HepG2 (cell line): ENCODE data around the gene TBXAS1. TPM values are rescaled to one million over a fixed set of nuclear protein-coding genes. Genes with fewer than 3 reads are reported as not detected.

Source experiments
- ATAC-seq: fragments of 200-7000 bp; cut with Tn5 transposase; 3 replicates; pipeline ENCODE4 v1.9.1; 2020; ENCODE audit warnings: mild to moderate bottlenecking, moderate library complexity
- BruUV-seq: library from RNA; stranded (reverse); fragments of 400-500 nt; replicated peaks from 2 replicates; lab custom pipeline; 2021; lab: Mats Ljungman, UMichigan
- CTCF ChIA-PET: fragments of 300-600 bp; formaldehyde crosslinking; extraction: SDS; loops from one replicate; lab custom pipeline; 2021; ENCODE audit warnings: low total read pairs, inconsistent platforms, low intra/inter-chr PET ratio; lab: Yijun Ruan, JAX
- POLR2A ChIA-PET: fragments of 350-600 bp; sonication (Branson Sonifier 250); formaldehyde crosslinking; loops from one replicate; lab custom pipeline; 2020; ENCODE audit warnings: antibody characterized with exemption, inconsistent platforms; lab: Yijun Ruan, JAX
- DNase-seq: peaks from one replicate; pipeline ENCODE4 v3.0.0-alpha.2; 2015; ENCODE audit warnings: low spot score
- FAIRE-seq: peaks from 3 replicates; lab custom pipeline; 2011; peaks lifted over from hg19 to GRCh38; lab: Jason Lieb, UNC
- H2AFZ ChIP-seq: one replicate; pipeline ENCODE4 v1.6.1; 2011; ENCODE audit warnings: low read length, inconsistent platforms
- H3K27ac ChIP-seq: fragments of 300-600 bp; 3 replicates; pipeline ENCODE4 v1.8.0; 2011; ENCODE audit warnings: mixed run types, mild to moderate bottlenecking, mixed read lengths, low read length, inconsistent platforms; ENCODE audit not compliant: insufficient read depth; ENCODE audit errors: extremely low read length
- H3K27me3 ChIP-seq, 2 experiments: fragments of 200-600 bp in 1 of 2; 2 replicates in 1 of 2; 3 replicates in 1 of 2; pipeline versions ENCODE4 v1.6.0 to v1.8.0; 2011; ENCODE audit warnings: low read length in 2 of 2, mild to moderate bottlenecking in 2 of 2, moderate library complexity in 2 of 2, inconsistent platforms in 1 of 2; ENCODE audit not compliant: insufficient read depth in 2 of 2, control insufficient read depth in 1 of 2
- H3K36me3 ChIP-seq, 2 experiments: fragments of 200-600 bp in 1 of 2; replicated peaks in 1 of 2; 2 replicates in 1 of 2; 3 replicates in 1 of 2; pipeline versions ENCODE4 v1.5.1 to v1.8.0; 2011; ENCODE audit warnings: low read length in 2 of 2, inconsistent platforms in 1 of 2; ENCODE audit not compliant: insufficient read depth in 2 of 2, control insufficient read depth in 1 of 2
- H3K4me1 ChIP-seq: 2 replicates; pipeline ENCODE4 v1.5.1; 2012; ENCODE audit warnings: low read length, inconsistent platforms; ENCODE audit not compliant: insufficient read depth
- H3K4me2 ChIP-seq: 2 replicates; pipeline ENCODE4 v1.6.0; 2011; ENCODE audit warnings: low read depth, low read length, inconsistent platforms
- H3K4me3 ChIP-seq, 3 experiments: fragments of 200-600 bp in 1 of 3; sonication (generic), shearing (Covaris generic) in 1 of 3; replicated peaks in 1 of 3; 2 replicates each; pipeline ENCODE4 v1.5.1; 2011 to 2016; ENCODE audit warnings: low read length in 3 of 3, inconsistent platforms in 2 of 3, low read depth in 2 of 3, mild to moderate bottlenecking in 2 of 3, control low read depth in 1 of 3, mixed read lengths in 1 of 3; ENCODE audit not compliant: insufficient read depth in 1 of 3
- H3K79me2 ChIP-seq: one replicate; pipeline ENCODE4 v1.6.1; 2011; ENCODE audit warnings: low read length, inconsistent platforms; ENCODE audit not compliant: insufficient read depth
- H3K9ac ChIP-seq: 2 replicates; pipeline ENCODE4 v1.6.0; 2011; ENCODE audit warnings: mild to moderate bottlenecking, low read depth, low read length, inconsistent platforms; ENCODE audit not compliant: insufficient read depth
- H3K9me3 ChIP-seq: 2 replicates; pipeline ENCODE4 v1.5.1; 2012; ENCODE audit warnings: mild to moderate bottlenecking, low read length
- H4K20me1 ChIP-seq: 2 replicates; pipeline ENCODE4 v1.6.0; 2011; ENCODE audit warnings: inconsistent platforms, mild to moderate bottlenecking, low read length, moderate library complexity; ENCODE audit not compliant: insufficient read depth
- BRCA1 ChIP-seq: sonication (generic); formaldehyde crosslinking; IDR thresholded peaks from 2 replicates; pipeline ENCODE4 v1.4.0; 2020; ENCODE audit warnings: missing genetic modification reagents
- HOMEZ ChIP-seq: IDR thresholded peaks from 2 replicates; pipeline ENCODE4 v1.6.1; 2016; ENCODE audit warnings: low read depth
- KAT2B ChIP-seq: fragments of 150-350 bp; IDR thresholded peaks from 2 replicates; pipeline ENCODE4 v1.6.1; 2014; ENCODE audit warnings: low read depth, low read length, borderline replicate concordance
- MAFK ChIP-seq, 2 experiments: IDR thresholded peaks in 1 of 2; conservative IDR thresholded peaks in 1 of 2; 2 replicates each; pipeline ENCODE4 v1.6.1; 2011; ENCODE audit warnings: improper control_type of control experiment in 2 of 2, low read length in 2 of 2
- MBD4 ChIP-seq: IDR thresholded peaks from 2 replicates; pipeline ENCODE4 v1.6.1; 2012; ENCODE audit warnings: low read length, inconsistent platforms, borderline replicate concordance
- NFYB ChIP-seq: sonication (generic); formaldehyde crosslinking; IDR thresholded peaks from 2 replicates; pipeline ENCODE4 v1.4.0; 2020; ENCODE audit warnings: missing genetic modification reagents
- RNF2 ChIP-seq: fragments of 450-650 bp; conservative IDR thresholded peaks from 2 replicates; pipeline ENCODE4 v1.6.1; 2016; ENCODE audit warnings: low read depth
- SP140L ChIP-seq: sonication (generic); formaldehyde crosslinking; IDR thresholded peaks from 2 replicates; pipeline ENCODE4 v1.4.0; 2020; ENCODE audit warnings: missing genetic modification reagents, borderline replicate concordance
- STAG1 ChIP-seq: sonication (generic); formaldehyde crosslinking; IDR thresholded peaks from 2 replicates; pipeline ENCODE4 v1.4.0; 2020; ENCODE audit warnings: missing genetic modification reagents
- ZNF282 ChIP-seq: fragments of 450-650 bp; IDR thresholded peaks from 2 replicates; pipeline ENCODE4 v1.6.1; 2018; ENCODE audit not compliant: partially characterized antibody
- ZNF296 ChIP-seq: sonication (generic); formaldehyde crosslinking; conservative IDR thresholded peaks from 2 replicates; pipeline ENCODE4 v1.5.0; 2020; ENCODE audit warnings: mild to moderate bottlenecking, missing genetic modification reagents
- ZNF354B ChIP-seq: sonication (generic); formaldehyde crosslinking; IDR thresholded peaks from 2 replicates; pipeline ENCODE4 v1.8.0; 2022; ENCODE audit warnings: mild to moderate bottlenecking, missing genetic modification reagents
- ZNF407 ChIP-seq: sonication (generic); formaldehyde crosslinking; IDR thresholded peaks from one replicate; pipeline ENCODE4 v1.5.1; 2020; ENCODE audit warnings: mild to moderate bottlenecking, missing genetic modification reagents; ENCODE audit errors: not compliant biosample characterization
- ZNF589 ChIP-seq: sonication (generic); formaldehyde crosslinking; conservative IDR thresholded peaks from 2 replicates; pipeline ENCODE4 v1.8.0; 2022; ENCODE audit warnings: mild to moderate bottlenecking, moderate library complexity, missing genetic modification reagents
- ZNF652 ChIP-seq: IDR thresholded peaks from 2 replicates; pipeline ENCODE4 v1.6.1; 2016; ENCODE audit warnings: low read depth, borderline replicate concordance
- ZNF672 ChIP-seq: sonication (generic); formaldehyde crosslinking; IDR thresholded peaks from 2 replicates; pipeline ENCODE4 v1.8.1; 2022; ENCODE audit warnings: missing genetic modification reagents
- WGBS: methylation state at CpG from one replicate; pipeline ENCODE4 v1.1.6; 2017; ENCODE audit warnings: low lambda C conversion rate; 5-methylcytosine and 5-hydroxymethylcytosine counted together
- in situ Hi-C: cut with HindIII; loops from 2 replicates; pipeline ENCODE4 v1.10.0; 2017; ENCODE audit warnings: low pct_unique_long_range_greater_than_20kb; ENCODE audit not compliant: extremely low pct_ligation_motif_present
- intact Hi-C: fragments of 100-400 bp; cut with micrococcal nuclease; formaldehyde crosslinking; loops from one replicate; pipeline ENCODE4 v1.10.0; 2022; ENCODE audit not compliant: unreplicated experiment
- polyA plus RNA-seq, 8 experiments: library from polyadenylated mRNA; depleted of rRNA in 3 of 8; stranded (reverse) in 7 of 8; unstranded in 1 of 8; fragments of >200 nt; fragmentation: Illumina TruSeq in 4 of 8; extraction: Trizol in 4 of 8; gene quantifications; 2 replicates each; pipeline versions ENCODE4 v1.2.1 to v1.2.3, GENCODE V29; 2011 to 2016; ENCODE audit warnings: low read depth in 4 of 8, missing spikeins in 1 of 8, mixed read lengths in 1 of 8; ENCODE audit not compliant: insufficient read depth in 1 of 8
- total RNA-seq, 5 experiments: library from RNA; depleted of rRNA; stranded (reverse); fragments of >200 nt; fragmentation: Illumina TruSeq; extraction: Trizol; gene quantifications; 2 replicates each; pipeline ENCODE4 v1.2.3, GENCODE V29; 2016; ENCODE audit warnings: low read depth in 1 of 5
- TF ChIP-seq, protein P1 (sequence below): sonication (generic); formaldehyde crosslinking; IDR thresholded peaks from 2 replicates; pipeline ENCODE4 v1.5.0; 2020; ENCODE audit warnings: missing genetic modification reagents

TBXAS1 gene
- total and polyA plus RNA-seq, 2 of the 13 experiments (the other 11 are each of a cell fraction or from before 2014, with no cell fraction given): 4.0 to 4.9 TPM

DNA sequence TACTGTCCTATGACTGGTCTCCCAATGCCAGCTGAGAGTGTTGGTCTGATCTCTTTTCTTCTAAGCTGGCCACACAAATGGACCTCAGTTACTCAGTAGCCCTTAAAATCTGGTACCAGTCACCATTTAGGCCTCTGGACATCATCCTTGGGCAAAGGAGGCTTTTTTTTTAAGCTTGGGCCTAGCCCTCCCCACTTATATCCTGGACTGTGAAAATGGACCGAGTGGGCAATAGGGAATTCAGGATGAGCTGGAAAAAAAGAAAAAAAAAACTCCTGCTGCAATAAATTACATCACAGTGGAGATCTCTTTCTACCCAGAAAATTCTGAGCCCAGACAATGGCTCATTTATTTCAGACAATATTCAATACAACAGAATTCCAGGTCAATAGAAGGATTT, 165.3 kb downstream of the TBXAS1 start:
- ChIA-PET POLR2A (no interaction called here), CTCF (no interaction called here)
- no peak overlapping the region for H3K4me3 ChIP-seq
- intact Hi-C loops (no loop called here), in situ Hi-C loops (no loop called here)
- FAIRE-seq (no peak), DNase-seq (no peak), ATAC-seq (no peak)
- no peaks in the 10 kb centered on the region for H3K36me3 ChIP-seq
- no peak overlapping the region for H3K9ac ChIP-seq
- H3K4me2 ChIP-seq: no peak overlapping the region
- no peak overlapping the region for H3K27ac ChIP-seq
- no TSS peak for BruUV-seq
- no peaks in the 10 kb centered on the region for H3K79me2 ChIP-seq
- H2AFZ ChIP-seq: no peak overlapping the region
- H3K9me3 ChIP-seq: no peaks in the 10 kb centered on the region
- H4K20me1 ChIP-seq: no peaks in the 10 kb centered on the region
- peaks cover 0 to 21% of the 10 kb centered on the region in 2 experiments; a peak in 3 of 5 replicates for H3K27me3 ChIP-seq
- H3K4me1 ChIP-seq: peaks cover 61% of the 10 kb centered on the region
- 4% methylated on average over 1 of the region's 1 CpG for WGBS
- TF ChIP-seq BRCA1 (CRISPR knock-in tag): no peak
- TF ChIP-seq ZNF407: no peak
- no peak for TF ChIP-seq NFYB (CRISPR knock-in tag)
- TF ChIP-seq ZNF282: no peak
- TF ChIP-seq ZNF672 (CRISPR knock-in tag): no peak
- no peak for TF ChIP-seq HOMEZ (CRISPR knock-in tag)
- TF ChIP-seq KAT2B: no peak
- TF ChIP-seq ZNF296 (CRISPR knock-in tag): no peak
- TF ChIP-seq ZNF354B: no peak
- no peak for TF ChIP-seq SP140L (CRISPR knock-in tag)
- TF ChIP-seq MAFK (conservative IDR thresholded peaks at IDR 0.05 in 1 of 2, IDR thresholded peaks at IDR 0.05 in 1 of 2; ENCODE audit: low read length in 2 of 2): no peak
- TF ChIP-seq STAG1 (CRISPR knock-in tag): no peak
- TF ChIP-seq ZNF589 (CRISPR knock-in tag): no peak
- TF ChIP-seq ZNF652 (CRISPR knock-in tag): no peak
- TF ChIP-seq, protein P1, sequence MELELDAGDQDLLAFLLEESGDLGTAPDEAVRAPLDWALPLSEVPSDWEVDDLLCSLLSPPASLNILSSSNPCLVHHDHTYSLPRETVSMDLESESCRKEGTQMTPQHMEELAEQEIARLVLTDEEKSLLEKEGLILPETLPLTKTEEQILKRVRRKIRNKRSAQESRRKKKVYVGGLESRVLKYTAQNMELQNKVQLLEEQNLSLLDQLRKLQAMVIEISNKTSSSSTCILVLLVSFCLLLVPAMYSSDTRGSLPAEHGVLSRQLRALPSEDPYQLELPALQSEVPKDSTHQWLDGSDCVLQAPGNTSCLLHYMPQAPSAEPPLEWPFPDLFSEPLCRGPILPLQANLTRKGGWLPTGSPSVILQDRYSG (CRISPR knock-in tag): no peak
- TF ChIP-seq RNF2: no peak
- TF ChIP-seq MBD4: no peak
